NCI-H2107 (cell line): ENCODE measurements around the gene ZBTB42.

Experiments used
- DNase-seq: peaks from one replicate; lab custom pipeline; 2025; lab: John Stamatoyannopoulos, UW

ZBTB42 gene

GRCh38 chr14:104782808-104783139, 18.1 kb upstream of the ZBTB42 start:
- DNase-seq, result no peak

- no peak for DNase-seq
Measured at GRCh38 chr14:104783484-104784217, 17.2 kb upstream of the ZBTB42 start.

GRCh38 chr14:104784218-104784568, 16.7 kb upstream of the ZBTB42 start:
- DNase-seq, result no peak

- DNase-seq, result peak; percentile 43
Measured at GRCh38 chr14:104784846-104785707, 15.8 kb upstream of the ZBTB42 start.

- DNase-seq, result no peak
Measured at GRCh38 chr14:104785708-104786080, 15.2 kb upstream of the ZBTB42 start.

GRCh38 chr14:104786091-104786586, 14.8 kb upstream of the ZBTB42 start:
- no peak for DNase-seq

- DNase-seq, result no peak
Measured at GRCh38 chr14:104786726-104787675, 13.9 kb upstream of the ZBTB42 start.

- DNase-seq, result no peak
Measured at GRCh38 chr14:104787736-104788135, 13.2 kb upstream of the ZBTB42 start.

GRCh38 chr14:104788161-104788818, 12.6 kb upstream of the ZBTB42 start:
- no peak for DNase-seq

- no peak for DNase-seq
Measured at GRCh38 chr14:104788873-104789663, 11.8 kb upstream of the ZBTB42 start.

- DNase-seq, result no peak
Measured at GRCh38 chr14:104789752-104790743, 10.9 kb upstream of the ZBTB42 start.

GRCh38 chr14:104791425-104791824, 9.5 kb upstream of the ZBTB42 start:
- DNase-seq, result no peak

- peak; percentile 57 for DNase-seq
Measured at GRCh38 chr14:104792101-104792884, 8.6 kb upstream of the ZBTB42 start.

- DNase-seq, result no peak
Measured at GRCh38 chr14:104792945-104793702, 7.8 kb upstream of the ZBTB42 start.

- no peak for DNase-seq
Measured at GRCh38 chr14:104793703-104793959, 7.3 kb upstream of the ZBTB42 start.

- no peak for DNase-seq
Measured at GRCh38 chr14:104794099-104794498, 6.8 kb upstream of the ZBTB42 start.

- no peak for DNase-seq
Measured at GRCh38 chr14:104794631-104794992, 6.3 kb upstream of the ZBTB42 start.

- no peak for DNase-seq
Measured at GRCh38 chr14:104794993-104795780, 5.7 kb upstream of the ZBTB42 start, which contains the start of gene AKT1. Gene AKT1 (minus strand): TSS chr14:104795748. CDS start chr14:104792643, 3,105 bp downstream.
